Measurements from ENCODE around the gene DUSP28. TPM values are rescaled to one million over a fixed set of nuclear protein-coding genes. Genes with fewer than 3 reads are reported as not detected.

The DUSP28 gene
- total and polyA plus RNA-seq, 2 of the 13 experiments (the other 11 are each of a cell fraction or from before 2014, with no cell fraction given): 5.2 to 8.6 TPM

DNA sequence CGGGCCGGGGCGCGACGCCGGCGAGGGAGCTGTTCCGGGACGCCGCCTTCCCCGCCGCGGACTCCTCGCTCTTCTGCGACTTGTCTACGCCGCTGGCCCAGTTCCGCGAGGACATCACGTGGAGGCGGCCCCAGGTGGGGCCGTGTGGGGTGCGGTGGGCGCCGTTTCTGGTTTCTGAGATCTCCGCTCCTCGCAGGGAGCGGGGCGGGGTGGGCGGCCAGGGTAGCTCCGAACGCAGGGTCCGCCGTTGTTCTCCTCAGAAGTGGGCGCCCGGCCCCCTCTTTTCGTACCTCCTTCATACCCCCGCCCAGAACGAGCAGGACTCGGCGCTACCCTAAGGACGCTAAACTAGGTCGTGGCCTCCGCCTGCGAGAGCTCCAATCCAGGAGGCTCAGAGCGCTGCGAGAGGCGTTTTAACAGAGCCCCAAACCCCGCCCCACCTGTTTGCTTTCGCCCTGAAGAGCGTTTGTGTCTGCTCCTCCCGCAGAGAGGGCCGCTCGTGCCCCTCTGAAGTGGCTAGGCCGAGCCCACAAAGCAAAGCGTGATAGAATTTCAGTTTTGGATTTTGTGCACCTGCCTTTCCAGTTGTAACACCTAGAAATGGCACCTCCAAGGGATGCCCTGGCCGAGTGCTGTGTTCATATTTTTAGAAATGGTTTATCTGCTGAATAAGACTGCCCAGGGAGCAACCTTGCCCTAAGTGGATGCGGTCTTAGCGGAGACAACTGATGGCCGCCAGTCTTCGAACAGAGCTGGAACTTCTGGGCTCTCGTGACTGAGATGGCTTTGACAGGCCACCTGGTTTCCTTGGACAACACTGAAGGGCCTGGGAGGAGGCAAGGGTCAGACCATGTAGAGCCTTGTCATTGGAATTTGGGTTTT lies 27.0 kb downstream of the DUSP28 start (continued):
- TF ChIP-seq ZNF768 (CRISPR knock-in tag; IDR thresholded peaks at IDR 0.05) (no peak), RBM39 (IDR thresholded peaks at IDR 0.05; ENCODE audit: low read depth, low read length, poor library complexity, severe bottlenecking) (no peak), ZNF30 (CRISPR knock-in tag; IDR thresholded peaks at IDR 0.05) (no peak), DNMT1 (CRISPR knock-in tag; IDR thresholded peaks at IDR 0.05) (no peak), POGZ (CRISPR knock-in tag; IDR thresholded peaks at IDR 0.05) (no peak), NR1H2 (CRISPR knock-in tag; IDR thresholded peaks at IDR 0.05; ENCODE audit: borderline replicate concordance, low read depth) (no peak), HDAC6 (IDR thresholded peaks at IDR 0.05; ENCODE audit: low read depth, low read length) (no peak), RXRA (CRISPR knock-in tag; IDR thresholded peaks at IDR 0.05) (peak; percentile 18; the same call in 1 of the 2 replicates), REXO4 (CRISPR knock-in tag; IDR thresholded peaks at IDR 0.05; ENCODE audit: borderline replicate concordance) (no peak; the same call in 1 of the 2 replicates), KDM6A (CRISPR knock-in tag; IDR thresholded peaks at IDR 0.05; ENCODE audit: low read depth) (no peak)
- TF ChIP-seq, protein P1, sequence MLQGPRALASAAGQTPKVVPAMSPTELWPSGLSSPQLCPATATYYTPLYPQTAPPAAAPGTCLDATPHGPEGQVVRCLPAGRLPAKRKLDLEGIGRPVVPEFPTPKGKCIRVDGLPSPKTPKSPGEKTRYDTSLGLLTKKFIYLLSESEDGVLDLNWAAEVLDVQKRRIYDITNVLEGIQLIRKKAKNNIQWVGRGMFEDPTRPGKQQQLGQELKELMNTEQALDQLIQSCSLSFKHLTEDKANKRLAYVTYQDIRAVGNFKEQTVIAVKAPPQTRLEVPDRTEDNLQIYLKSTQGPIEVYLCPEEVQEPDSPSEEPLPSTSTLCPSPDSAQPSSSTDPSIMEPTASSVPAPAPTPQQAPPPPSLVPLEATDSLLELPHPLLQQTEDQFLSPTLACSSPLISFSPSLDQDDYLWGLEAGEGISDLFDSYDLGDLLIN (CRISPR knock-in tag; IDR thresholded peaks at IDR 0.05; ENCODE audit: borderline replicate concordance): no peak
- TF ChIP-seq, protein P2, sequence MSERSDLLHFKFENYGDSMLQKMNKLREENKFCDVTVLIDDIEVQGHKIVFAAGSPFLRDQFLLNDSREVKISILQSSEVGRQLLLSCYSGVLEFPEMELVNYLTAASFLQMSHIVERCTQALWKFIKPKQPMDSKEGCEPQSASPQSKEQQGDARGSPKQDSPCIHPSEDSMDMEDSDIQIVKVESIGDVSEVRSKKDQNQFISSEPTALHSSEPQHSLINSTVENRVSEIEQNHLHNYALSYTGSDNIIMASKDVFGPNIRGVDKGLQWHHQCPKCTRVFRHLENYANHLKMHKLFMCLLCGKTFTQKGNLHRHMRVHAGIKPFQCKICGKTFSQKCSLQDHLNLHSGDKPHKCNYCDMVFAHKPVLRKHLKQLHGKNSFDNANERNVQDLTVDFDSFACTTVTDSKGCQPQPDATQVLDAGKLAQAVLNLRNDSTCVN (CRISPR knock-in tag; IDR thresholded peaks at IDR 0.05; ENCODE audit: borderline replicate concordance): no peak
- TF ChIP-seq, protein P3, sequence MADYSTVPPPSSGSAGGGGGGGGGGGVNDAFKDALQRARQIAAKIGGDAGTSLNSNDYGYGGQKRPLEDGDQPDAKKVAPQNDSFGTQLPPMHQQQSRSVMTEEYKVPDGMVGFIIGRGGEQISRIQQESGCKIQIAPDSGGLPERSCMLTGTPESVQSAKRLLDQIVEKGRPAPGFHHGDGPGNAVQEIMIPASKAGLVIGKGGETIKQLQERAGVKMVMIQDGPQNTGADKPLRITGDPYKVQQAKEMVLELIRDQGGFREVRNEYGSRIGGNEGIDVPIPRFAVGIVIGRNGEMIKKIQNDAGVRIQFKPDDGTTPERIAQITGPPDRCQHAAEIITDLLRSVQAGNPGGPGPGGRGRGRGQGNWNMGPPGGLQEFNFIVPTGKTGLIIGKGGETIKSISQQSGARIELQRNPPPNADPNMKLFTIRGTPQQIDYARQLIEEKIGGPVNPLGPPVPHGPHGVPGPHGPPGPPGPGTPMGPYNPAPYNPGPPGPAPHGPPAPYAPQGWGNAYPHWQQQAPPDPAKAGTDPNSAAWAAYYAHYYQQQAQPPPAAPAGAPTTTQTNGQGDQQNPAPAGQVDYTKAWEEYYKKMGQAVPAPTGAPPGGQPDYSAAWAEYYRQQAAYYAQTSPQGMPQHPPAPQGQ (CRISPR knock-in tag; IDR thresholded peaks at IDR 0.05; ENCODE audit: borderline replicate concordance): no peak
- TF ChIP-seq, protein P4, sequence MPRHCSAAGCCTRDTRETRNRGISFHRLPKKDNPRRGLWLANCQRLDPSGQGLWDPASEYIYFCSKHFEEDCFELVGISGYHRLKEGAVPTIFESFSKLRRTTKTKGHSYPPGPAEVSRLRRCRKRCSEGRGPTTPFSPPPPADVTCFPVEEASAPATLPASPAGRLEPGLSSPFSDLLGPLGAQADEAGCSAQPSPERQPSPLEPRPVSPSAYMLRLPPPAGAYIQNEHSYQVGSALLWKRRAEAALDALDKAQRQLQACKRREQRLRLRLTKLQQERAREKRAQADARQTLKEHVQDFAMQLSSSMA (CRISPR knock-in tag; IDR thresholded peaks at IDR 0.05): 0 out of 2 replicates have a peak, but pooled peaks have one; percentile 51
- TF ChIP-seq, protein P5, sequence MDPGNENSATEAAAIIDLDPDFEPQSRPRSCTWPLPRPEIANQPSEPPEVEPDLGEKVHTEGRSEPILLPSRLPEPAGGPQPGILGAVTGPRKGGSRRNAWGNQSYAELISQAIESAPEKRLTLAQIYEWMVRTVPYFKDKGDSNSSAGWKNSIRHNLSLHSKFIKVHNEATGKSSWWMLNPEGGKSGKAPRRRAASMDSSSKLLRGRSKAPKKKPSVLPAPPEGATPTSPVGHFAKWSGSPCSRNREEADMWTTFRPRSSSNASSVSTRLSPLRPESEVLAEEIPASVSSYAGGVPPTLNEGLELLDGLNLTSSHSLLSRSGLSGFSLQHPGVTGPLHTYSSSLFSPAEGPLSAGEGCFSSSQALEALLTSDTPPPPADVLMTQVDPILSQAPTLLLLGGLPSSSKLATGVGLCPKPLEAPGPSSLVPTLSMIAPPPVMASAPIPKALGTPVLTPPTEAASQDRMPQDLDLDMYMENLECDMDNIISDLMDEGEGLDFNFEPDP (CRISPR knock-in tag; conservative IDR thresholded peaks at IDR 0.05): 0 out of 2 replicates have a peak, but pooled peaks have one; percentile 87
- TF ChIP-seq, protein P6, sequence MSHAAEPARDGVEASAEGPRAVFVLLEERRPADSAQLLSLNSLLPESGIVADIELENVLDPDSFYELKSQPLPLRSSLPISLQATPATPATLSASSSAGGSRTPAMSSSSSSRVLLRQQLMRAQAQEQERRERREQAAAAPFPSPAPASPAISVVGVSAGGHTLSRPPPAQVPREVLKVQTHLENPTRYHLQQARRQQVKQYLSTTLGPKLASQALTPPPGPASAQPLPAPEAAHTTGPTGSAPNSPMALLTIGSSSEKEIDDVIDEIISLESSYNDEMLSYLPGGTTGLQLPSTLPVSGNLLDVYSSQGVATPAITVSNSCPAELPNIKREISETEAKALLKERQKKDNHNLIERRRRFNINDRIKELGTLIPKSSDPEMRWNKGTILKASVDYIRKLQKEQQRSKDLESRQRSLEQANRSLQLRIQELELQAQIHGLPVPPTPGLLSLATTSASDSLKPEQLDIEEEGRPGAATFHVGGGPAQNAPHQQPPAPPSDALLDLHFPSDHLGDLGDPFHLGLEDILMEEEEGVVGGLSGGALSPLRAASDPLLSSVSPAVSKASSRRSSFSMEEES (CRISPR knock-in tag; IDR thresholded peaks at IDR 0.05): 0 out of 2 replicates have a peak, but pooled peaks have one; percentile 15
- TF ChIP-seq, protein P7, sequence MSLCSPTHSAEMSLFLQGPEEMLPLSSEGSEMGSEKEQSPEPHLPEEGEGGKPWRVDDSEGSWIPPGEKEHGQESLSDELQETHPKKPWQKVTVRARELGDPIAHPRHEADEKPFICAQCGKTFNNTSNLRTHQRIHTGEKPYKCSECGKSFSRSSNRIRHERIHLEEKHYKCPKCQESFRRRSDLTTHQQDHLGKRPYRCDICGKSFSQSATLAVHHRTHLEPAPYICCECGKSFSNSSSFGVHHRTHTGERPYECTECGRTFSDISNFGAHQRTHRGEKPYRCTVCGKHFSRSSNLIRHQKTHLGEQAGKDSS (CRISPR knock-in tag; IDR thresholded peaks at IDR 0.05; ENCODE audit: borderline replicate concordance, low read depth): peak; percentile 38; the same call in 1 of the 2 replicates
